ENCODE results near the gene DRG1. TPM values are rescaled to one million over a fixed set of nuclear protein-coding genes. Genes with fewer than 3 reads are reported as not detected.

Gene DRG1
- total RNA-seq, 1 experiment from 2014 or later: 79.2 TPM

DNA sequence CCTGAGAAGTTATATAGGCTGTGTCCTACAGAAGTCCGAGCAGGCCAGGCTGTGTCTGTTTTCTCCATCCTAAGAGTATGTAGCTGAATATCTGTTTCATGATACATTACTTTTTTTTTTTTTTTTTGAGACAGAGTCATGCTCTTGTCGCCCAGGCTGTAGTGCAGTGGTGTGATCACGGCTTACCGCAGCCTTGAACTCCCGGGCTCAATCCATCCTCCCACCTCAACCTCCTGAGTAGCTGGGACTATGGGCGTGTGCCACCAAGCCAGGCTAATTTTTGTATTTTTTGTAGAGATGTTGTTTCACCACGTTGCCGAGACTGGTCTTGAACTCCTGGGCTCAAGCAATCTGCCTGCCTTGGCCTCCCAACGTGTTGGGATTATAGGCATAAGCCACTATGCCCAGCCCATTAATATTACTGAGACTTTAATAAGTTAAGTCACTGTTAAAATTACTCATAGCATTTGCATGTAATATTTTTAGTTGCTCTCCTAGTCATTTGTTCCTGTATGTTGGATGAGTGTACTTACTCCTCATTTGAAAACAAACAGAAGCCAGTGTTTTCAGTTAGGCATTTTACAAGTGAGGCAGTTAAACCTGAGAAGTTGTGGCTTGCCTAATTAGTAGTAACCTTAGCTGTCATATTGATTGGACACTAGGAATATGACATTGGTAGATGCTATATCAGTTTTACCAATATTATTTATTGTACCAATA lies 26.1 kb downstream of the DRG1 start:
- H3K27ac Mint-ChIP-seq: no peak overlapping the region
- POLR2A ChIA-PET: no interaction called here
- CTCF ChIA-PET: no interaction called here
- H3K27me3 Mint-ChIP-seq (ENCODE audit: low read depth): no peaks in the 10 kb centered on the region
- H3K9me3 Mint-ChIP-seq: no peaks in the 10 kb centered on the region
- no peak overlapping the region for H3K4me3 Mint-ChIP-seq
- no peak for TF ChIP-seq ZNF416 (CRISPR knock-in tag; IDR thresholded peaks at IDR 0.05)
- H3K36me3 Mint-ChIP-seq: peaks cover 75% of the 10 kb centered on the region
- H3K4me1 Mint-ChIP-seq: no peaks in the 10 kb centered on the region
- ATAC-seq (no peak), DNase-seq (ENCODE audit: low spot score) (no peak)

DNA sequence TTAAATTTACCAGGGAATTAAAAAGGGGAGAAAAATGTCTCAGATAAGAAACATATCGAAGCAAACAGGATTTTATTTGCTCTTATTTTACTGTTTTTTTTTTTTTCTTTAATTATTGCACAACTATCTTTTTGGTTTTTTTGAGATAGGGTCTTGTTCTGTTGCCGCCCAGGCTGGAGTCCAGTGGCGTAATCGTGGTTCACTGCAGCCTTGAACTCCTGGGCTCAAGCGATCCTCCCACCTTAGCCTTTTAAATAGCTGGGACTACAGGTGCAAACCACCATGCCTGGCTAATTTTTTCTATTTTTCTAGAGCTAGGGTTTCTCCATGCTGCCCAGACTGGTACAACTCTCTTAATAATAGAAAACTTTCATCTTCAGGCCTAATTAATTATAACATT lies 32.5 kb downstream of the DRG1 start:
- Mint-ChIP-seq H3K4me1 (no peaks in the 10 kb centered on the region), H3K36me3 (peaks cover 72% of the 10 kb centered on the region), H3K27ac (no peak overlapping the region), H3K4me3 (no peak overlapping the region), H3K9me3 (no peaks in the 10 kb centered on the region), H3K27me3 (ENCODE audit: low read depth) (no peaks in the 10 kb centered on the region)
- ChIA-PET CTCF (interaction anchor here (2.0 kb wide), 1 partner anchor 20 kb away, joined by 6 read pairs; no protein-coding TSS in a partner anchor), POLR2A (interaction anchor here (0.7 kb wide), 1 partner anchor 9 kb away, joined by 4 read pairs; no protein-coding TSS in a partner anchor)
- TF ChIP-seq ERG (CRISPR knock-in tag; IDR thresholded peaks at IDR 0.05): no peak
- TF ChIP-seq GRHL2 (CRISPR knock-in tag; IDR thresholded peaks at IDR 0.05; ENCODE audit: insufficient replicate concordance, severe bottlenecking): no peak
- TF ChIP-seq, protein P1, sequence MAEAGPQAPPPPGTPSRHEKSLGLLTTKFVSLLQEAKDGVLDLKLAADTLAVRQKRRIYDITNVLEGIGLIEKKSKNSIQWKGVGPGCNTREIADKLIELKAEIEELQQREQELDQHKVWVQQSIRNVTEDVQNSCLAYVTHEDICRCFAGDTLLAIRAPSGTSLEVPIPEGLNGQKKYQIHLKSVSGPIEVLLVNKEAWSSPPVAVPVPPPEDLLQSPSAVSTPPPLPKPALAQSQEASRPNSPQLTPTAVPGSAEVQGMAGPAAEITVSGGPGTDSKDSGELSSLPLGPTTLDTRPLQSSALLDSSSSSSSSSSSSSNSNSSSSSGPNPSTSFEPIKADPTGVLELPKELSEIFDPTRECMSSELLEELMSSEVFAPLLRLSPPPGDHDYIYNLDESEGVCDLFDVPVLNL (CRISPR knock-in tag; IDR thresholded peaks at IDR 0.05; ENCODE audit: borderline replicate concordance, low read depth): no peak
- no peak for TF ChIP-seq MYBL2 (CRISPR knock-in tag; IDR thresholded peaks at IDR 0.05)
- TF ChIP-seq ZNF138 (CRISPR knock-in tag; conservative IDR thresholded peaks at IDR 0.05): no peak
- TF ChIP-seq, protein P2, sequence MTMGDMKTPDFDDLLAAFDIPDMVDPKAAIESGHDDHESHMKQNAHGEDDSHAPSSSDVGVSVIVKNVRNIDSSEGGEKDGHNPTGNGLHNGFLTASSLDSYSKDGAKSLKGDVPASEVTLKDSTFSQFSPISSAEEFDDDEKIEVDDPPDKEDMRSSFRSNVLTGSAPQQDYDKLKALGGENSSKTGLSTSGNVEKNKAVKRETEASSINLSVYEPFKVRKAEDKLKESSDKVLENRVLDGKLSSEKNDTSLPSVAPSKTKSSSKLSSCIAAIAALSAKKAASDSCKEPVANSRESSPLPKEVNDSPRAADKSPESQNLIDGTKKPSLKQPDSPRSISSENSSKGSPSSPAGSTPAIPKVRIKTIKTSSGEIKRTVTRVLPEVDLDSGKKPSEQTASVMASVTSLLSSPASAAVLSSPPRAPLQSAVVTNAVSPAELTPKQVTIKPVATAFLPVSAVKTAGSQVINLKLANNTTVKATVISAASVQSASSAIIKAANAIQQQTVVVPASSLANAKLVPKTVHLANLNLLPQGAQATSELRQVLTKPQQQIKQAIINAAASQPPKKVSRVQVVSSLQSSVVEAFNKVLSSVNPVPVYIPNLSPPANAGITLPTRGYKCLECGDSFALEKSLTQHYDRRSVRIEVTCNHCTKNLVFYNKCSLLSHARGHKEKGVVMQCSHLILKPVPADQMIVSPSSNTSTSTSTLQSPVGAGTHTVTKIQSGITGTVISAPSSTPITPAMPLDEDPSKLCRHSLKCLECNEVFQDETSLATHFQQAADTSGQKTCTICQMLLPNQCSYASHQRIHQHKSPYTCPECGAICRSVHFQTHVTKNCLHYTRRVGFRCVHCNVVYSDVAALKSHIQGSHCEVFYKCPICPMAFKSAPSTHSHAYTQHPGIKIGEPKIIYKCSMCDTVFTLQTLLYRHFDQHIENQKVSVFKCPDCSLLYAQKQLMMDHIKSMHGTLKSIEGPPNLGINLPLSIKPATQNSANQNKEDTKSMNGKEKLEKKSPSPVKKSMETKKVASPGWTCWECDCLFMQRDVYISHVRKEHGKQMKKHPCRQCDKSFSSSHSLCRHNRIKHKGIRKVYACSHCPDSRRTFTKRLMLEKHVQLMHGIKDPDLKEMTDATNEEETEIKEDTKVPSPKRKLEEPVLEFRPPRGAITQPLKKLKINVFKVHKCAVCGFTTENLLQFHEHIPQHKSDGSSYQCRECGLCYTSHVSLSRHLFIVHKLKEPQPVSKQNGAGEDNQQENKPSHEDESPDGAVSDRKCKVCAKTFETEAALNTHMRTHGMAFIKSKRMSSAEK (CRISPR knock-in tag; IDR thresholded peaks at IDR 0.05; ENCODE audit: borderline replicate concordance): no peak
- no peak for TF ChIP-seq NR1H2 (CRISPR knock-in tag; IDR thresholded peaks at IDR 0.05)
- ATAC-seq: no peak
- DNase-seq (ENCODE audit: low spot score): no peak

DNA sequence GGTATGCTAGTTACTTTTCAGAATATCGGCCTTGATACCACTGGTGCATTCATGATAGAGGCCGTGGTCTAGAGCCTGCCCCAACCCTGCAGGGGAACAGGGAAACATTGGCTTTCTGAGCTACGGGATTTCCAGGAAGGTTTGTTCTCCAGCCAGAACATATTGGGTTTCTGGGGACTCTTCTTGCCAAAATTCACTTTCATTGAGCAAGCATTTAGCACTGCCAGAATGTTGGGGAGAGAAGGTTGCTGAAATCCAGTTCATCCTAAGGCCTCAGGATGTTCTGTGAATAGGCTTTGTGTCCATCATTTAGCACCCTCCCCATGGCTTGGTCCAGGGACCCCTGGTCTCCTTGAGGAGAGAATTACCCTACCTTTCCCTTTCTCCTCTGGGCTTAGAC lies 36.7 kb downstream of the DRG1 start:
- ChIA-PET POLR2A (no interaction called here), CTCF (interaction anchor here (2.0 kb wide), 1 partner anchor 16 kb away, joined by 8 read pairs; no protein-coding TSS in a partner anchor)
- Mint-ChIP-seq H3K4me3 (no peak overlapping the region), H3K27ac (no peak overlapping the region), H3K4me1 (no peaks in the 10 kb centered on the region), H3K36me3 (peaks cover 70% of the 10 kb centered on the region), H3K9me3 (no peaks in the 10 kb centered on the region), H3K27me3 (ENCODE audit: low read depth) (no peaks in the 10 kb centered on the region)
- TF ChIP-seq ZNF121 (CRISPR knock-in tag; IDR thresholded peaks at IDR 0.05) (no peak), JUN (CRISPR knock-in tag; IDR thresholded peaks at IDR 0.05) (no peak), ZNF671 (CRISPR knock-in tag; IDR thresholded peaks at IDR 0.05) (no peak), EMX1 (CRISPR knock-in tag; IDR thresholded peaks at IDR 0.05) (no peak), ZNF281 (CRISPR knock-in tag; IDR thresholded peaks at IDR 0.05) (no peak)
- TF ChIP-seq, protein P3, sequence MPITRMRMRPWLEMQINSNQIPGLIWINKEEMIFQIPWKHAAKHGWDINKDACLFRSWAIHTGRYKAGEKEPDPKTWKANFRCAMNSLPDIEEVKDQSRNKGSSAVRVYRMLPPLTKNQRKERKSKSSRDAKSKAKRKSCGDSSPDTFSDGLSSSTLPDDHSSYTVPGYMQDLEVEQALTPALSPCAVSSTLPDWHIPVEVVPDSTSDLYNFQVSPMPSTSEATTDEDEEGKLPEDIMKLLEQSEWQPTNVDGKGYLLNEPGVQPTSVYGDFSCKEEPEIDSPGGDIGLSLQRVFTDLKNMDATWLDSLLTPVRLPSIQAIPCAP (CRISPR knock-in tag; IDR thresholded peaks at IDR 0.05): no peak
- ATAC-seq (no peak), DNase-seq (ENCODE audit: low spot score) (no peak)
